Fibroblast of upper back skin (primary cell): ENCODE measurements around the gene MAP2K5.

Experiments used
- DNase-seq: peaks from one replicate; pipeline ENCODE4 v3.0.0-alpha.2; 2013

Gene MAP2K5

DNA sequence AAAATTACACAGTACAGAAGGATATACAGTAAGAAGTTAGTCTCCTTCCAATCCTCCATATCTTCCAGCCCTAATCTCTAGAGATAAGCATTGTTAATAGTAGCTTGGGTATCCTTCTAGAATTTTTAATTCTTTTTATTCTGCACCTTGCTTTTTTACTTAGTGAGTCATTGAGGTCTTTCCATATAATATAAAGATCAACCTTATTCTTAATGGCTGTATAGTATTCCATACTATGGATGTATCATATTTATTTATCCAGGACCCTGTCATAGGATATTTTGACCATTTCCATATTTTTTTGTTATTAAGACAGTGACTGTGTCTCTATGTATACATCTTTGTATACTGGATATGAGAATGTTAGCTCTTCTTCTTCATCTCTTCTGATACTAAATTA lies 246.5 kb downstream of the MAP2K5 start:
- no peak for DNase-seq

GRCh38 chr15:67790610-67791319 lies 248.3 kb downstream of the MAP2K5 start:
- DNase-seq: no peak

GRCh38 chr15:67792250-67792942 lies 249.9 kb downstream of the MAP2K5 start:
- DNase-seq: peak; percentile 30

DNA sequence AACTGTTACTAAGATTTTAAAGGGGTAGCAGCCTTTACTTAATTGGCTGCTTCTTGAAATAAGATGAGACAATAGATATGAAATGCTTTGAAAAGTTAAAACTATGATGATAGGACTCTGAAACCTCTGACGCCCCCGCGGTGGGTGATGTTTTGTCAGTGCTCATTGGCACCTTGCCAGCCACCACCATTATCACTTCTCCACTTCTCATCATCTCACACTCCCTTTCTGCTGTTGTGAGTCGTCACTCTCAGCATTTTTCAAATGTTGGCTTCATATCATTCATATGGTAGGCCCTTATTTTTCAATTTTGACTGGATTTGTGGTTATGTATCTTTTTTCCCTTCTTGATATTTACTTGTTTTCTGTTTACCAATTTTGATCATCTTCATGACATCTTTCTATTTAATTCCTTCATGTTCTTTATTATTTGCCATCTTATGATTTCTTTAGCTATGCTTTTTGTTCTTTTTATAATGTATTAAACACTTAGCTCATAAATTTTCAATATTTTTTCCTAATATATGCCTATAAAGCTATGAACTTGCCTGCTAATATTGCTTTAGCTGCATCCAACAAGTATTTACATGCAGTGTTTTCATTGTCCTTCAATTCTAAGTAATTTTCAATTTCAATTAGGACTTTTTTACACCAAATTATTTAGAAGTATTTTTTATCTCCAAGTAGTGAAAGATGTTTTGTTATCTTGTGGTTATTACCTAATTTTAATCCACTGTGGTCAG lies 252.5 kb downstream of the MAP2K5 start:
- DNase-seq: no peak

- no peak for DNase-seq
Observed at GRCh38 chr15:67796196-67797127, 254.0 kb downstream of the MAP2K5 start.

GRCh38 chr15:67799801-67800205 lies 257.3 kb downstream of the MAP2K5 start:
- no peak for DNase-seq

GRCh38 chr15:67801142-67801541 lies 258.6 kb downstream of the MAP2K5 start:
- no peak for DNase-seq

- no peak for DNase-seq
Observed at GRCh38 chr15:67801926-67802914, 259.7 kb downstream of the MAP2K5 start.

GRCh38 chr15:67803299-67803698 lies 260.8 kb downstream of the MAP2K5 start:
- DNase-seq: no peak

DNA sequence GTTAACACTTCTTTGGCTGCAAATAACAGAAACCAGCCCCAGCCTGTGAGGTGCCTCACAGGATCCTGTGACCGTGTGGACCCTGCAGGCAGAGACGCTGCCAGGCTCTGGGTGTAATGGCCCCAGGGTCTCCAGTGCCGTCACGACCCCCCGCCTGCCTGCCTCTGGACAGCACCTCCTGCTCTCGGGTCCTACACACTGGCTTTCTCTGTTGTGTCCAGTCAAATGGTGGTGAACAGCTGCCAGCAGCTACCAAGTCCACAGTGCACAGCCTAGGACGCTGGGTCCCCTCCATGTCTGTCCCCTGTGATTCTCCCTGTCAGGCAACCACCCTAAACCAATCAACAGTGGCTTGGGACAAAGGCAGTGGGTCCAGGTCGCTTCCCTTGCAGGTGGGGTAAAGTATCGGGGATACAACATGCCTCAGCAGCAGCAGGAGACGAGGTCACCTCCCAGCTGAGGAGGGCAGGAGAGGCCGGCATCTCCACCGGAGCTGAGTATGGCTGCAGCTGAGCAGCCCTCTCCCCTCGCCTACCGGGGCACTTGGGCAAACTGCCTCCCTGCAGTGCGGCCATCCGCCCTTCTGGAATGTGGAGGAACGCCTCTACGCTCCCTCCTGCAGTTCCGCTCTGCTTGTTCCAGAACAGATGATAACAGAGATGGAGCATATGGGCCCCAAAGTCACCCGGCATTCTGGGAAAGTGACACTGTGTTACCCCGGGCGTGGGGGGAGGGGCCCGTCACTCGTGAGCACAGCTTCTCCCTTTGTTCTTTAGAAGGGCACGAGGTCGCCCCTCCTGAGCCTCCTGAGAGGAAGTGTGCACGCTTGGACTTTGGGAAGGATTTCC lies 261.7 kb downstream of the MAP2K5 start:
- no peak for DNase-seq

DNA sequence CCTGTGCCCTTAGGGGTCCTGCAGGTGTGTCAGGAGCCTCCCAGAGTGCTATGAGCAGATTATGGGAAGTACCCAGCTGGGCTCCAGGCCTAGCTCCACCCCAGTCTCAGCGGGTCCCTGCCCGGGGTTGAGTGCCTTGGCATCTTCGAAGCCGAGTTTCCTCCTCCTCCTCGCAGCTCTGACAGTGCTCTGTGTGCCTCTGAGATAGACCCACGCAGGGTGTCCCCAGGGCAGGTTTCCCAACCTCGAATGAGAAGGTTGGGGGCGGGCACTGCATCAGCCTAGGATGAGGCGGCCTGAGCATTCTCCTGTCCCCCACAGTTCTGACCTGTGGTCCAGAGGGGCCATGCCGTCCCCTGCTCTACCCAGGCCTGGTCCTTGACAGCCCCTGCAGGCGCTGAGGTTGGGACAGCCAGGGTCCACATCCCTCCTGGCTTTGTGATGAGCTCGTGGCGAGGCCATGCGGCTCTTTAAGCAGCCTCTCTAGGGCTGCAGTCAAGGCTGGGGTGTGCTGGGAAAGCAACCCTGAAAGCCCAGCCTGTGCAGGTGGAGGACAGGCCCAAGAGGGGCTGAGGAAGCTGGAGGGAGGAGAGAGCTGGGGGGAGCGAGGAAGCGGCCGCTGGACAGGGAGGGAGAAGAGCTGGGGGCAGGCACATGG lies 262.6 kb downstream of the MAP2K5 start:
- DNase-seq: no peak

GRCh38 chr15:67805666-67806516 lies 263.4 kb downstream of the MAP2K5 start:
- no peak for DNase-seq

DNA sequence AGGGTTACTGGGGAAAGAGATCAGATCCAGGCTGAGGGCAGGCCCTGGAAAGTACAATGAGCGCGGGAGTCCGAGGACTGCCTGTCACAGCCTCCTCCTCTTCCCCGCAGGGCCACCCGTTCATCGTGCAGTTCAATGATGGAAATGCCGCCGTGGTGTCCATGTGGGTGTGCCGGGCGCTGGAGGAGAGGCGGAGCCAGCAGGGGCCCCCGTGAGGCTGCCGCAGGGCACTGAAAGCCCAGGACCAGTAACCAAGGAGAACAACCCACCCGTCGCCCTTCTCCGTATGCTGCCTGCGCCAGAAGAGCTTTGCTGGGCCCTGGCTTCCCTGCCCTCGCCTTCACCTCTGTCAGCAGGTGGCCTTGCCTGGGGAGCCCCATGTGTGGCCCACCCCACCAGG lies 264.0 kb downstream of the MAP2K5 start:
- DNase-seq: no peak

DNA sequence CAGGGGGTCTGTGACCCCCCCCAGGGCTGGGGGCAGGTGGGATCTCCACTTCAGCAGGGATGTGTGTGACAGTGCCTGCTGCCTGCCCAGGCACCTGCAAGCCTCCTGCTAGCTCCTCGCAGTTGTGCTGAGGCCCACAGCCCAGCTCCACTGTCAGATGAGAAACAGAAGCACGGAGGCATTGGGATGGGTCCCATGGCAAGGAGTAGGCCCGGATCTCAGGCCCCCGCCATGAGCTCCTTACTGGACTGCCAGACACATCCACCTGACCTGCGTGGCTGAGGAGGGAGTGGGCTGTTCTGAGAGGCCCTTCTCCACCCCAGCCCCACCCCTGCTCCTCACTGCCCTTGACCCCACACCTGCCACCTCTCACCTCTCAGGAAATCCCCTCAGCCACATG lies 264.6 kb downstream of the MAP2K5 start:
- no peak for DNase-seq

- no peak for DNase-seq
Observed at GRCh38 chr15:67807836-67808235, 265.3 kb downstream of the MAP2K5 start.

DNA sequence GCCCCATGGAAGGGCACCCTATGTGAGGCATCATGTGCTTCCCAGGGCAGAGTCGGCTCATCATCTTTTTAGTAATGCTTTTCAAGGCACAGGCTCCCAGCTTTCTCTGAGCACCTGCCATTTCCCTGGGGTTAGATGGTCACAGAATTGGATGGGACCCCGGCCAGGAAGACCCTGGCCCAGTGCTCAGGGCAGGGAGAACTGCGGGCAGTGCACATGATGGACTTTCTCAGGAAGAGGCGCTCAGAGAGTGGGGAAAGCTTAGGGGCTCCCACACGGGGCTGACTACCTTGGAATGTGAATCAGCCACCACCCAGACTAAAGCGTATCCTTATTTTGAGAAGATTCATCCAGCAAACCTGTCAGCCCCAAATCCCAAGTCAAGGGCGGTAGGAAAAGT lies 266.3 kb downstream of the MAP2K5 start:
- DNase-seq: no peak

DNA sequence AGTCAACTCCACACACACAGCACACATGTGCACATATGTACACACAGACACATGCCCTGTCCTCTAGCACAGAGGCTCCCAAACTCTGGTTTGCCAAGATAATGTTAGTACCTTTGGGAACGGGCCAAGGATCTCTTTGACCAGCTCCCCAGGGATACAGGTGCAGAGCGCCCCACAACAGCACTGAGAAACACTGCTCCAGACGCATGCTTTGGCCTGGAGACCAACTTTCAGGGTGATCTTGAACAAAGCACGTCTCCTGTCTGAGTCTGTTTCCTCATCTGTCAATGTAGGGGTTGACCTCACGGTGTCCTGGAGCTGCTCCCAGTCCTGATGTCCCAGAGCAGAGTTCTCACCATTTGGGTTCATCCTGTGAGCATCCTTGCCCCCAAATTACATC lies 266.9 kb downstream of the MAP2K5 start:
- DNase-seq: no peak

DNA sequence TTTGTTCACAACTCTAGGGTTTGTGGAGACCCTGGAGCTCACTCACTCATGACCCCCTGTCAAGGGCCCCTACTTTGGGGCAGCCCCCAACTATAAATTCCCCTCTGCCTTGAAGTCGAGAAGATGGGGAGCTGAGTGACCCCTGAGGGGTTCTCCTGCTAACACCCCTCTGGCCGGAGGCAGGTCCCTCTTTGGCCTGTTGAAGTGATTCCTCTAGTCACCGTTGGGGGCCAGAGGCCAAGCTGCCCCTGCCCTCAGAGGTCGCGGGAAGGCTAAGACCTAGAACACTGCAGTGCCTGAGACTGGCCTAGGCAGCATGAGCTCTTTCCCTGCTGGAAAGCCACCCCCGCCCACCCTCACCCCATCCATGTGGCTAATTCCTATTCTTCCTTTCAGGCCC lies 267.4 kb downstream of the MAP2K5 start:
- no peak for DNase-seq

- no peak for DNase-seq
Observed at GRCh38 chr15:67812241-67812644, 269.7 kb downstream of the MAP2K5 start.
